ENCODE data around the gene TENM4.
A peak's percentile ranks its signal among the peaks of the same experiment; 100 is the strongest.
"Not testable (repeated sequence)": the region's sequence is repeated elsewhere in the genome, so short reads cannot be mapped to it uniquely, and the experiment has no call there.

TENM4 gene

DNA sequence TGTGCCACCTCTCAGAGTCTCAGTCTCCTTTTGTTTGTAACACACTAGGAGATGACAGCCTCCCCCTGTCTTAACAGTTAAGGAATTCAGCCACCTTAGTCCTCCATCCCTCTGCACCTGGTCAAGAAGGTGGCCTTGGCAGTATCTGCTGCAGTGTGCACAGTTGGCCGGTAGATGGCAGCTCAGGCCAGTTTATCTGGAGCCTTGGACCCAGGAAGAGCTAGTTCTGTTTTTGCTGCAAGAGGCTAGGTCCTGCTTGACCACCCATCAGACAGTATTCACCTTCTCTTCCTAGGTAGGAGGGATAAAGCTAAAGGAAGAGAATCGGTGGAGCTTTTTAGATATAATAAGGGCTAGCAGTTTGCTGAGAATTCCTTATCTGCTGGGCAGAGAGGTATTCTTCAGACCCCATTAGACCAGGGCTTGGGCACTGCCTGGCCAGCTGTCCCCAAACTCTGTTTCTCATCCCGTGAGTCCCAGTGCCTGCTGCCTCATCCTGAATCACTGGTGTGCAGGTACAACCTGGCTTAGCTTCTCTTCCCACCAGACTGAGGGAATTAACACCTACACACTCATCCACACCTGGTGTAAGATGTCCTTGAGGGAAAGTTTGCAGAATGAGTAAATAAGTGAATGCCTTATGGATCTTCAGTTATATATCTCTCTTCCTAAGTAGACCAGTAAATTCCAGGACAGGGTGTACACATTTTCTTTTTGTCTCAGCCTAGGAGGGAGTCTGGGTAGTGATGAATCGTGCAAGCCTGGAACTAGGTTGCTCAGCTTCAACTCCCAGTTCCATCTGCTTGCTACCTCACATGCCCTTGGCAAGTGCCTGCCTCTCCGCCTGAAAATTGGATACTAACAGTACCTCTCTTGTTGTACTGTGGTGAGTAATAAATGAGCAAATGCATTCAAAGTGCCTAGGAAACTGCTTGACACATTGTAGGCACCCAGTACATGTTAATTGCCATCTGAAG is 795.3 kb downstream of the TENM4 start:
- peak; percentile 44 for DNase-seq

DNA sequence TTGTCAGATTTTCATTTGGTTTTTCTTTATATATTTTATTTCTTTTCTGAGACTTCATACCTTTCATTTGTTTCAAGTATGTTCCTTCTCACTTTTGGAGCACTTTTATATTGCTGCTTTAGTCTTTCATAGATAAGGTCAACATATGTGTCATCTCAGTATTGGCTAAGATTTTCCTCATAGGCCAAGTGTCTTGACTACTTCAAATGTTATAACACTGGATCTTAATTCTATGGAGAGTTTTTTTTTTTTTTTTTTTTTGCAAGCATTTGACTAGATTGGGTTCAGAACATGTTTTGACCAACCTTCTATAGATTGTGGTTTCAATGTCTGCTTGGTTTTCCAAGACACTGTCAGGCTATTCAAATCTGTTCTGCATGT is 797.2 kb downstream of the TENM4 start:
- no peak for DNase-seq

DNA sequence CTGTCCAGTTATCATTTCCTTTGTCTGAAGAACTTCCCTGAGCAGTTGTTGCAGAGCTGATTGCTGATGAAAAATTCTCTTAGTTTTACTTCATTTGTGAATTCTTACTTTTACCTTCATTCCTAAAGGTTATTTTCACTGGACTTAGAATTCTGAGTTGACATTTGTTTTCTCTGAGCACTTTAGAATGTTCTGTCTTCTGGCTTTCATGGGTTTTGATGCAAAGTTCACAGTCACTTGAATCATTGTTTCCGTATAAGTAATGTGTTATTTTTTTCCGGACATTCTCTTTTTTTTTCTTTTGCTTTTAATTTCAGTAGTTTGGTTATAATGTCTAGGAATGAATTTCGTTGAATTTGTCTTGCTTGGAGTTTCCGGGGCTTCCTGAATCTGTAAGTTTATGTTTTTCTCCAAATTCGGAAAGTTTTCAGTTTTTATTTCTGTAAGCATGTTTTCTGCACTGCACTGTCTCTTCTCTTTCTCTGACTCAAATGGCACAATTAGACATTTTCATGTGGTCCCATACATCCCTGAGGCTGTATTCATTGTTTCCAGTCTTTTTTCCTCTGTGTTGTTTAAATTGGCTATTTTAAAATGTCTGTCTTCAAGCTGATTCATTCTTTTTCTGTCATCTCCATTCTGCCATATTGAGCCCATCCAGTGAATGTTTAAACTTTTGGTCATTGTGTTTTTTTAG is 797.7 kb downstream of the TENM4 start:
- no peak for DNase-seq

DNA sequence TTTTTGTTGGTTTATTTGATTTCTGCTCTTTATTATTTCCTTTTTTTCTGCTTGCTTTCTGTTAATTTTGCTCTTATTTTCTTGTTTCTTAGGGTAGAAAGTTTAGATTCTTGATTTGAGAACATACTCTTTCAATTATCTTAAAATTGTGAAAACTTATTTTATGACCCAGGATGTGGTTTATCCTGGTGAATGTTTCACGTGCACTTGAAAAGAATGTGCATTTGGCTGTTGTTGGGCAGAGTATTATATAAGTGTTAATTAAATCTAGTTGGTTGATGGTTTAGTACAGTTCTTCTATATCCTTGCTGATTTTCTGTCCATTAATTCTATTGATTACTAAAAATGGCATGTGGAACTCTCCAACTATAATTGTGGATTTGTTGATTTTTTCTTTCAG is 799.3 kb downstream of the TENM4 start:
- no peak for DNase-seq

DNA sequence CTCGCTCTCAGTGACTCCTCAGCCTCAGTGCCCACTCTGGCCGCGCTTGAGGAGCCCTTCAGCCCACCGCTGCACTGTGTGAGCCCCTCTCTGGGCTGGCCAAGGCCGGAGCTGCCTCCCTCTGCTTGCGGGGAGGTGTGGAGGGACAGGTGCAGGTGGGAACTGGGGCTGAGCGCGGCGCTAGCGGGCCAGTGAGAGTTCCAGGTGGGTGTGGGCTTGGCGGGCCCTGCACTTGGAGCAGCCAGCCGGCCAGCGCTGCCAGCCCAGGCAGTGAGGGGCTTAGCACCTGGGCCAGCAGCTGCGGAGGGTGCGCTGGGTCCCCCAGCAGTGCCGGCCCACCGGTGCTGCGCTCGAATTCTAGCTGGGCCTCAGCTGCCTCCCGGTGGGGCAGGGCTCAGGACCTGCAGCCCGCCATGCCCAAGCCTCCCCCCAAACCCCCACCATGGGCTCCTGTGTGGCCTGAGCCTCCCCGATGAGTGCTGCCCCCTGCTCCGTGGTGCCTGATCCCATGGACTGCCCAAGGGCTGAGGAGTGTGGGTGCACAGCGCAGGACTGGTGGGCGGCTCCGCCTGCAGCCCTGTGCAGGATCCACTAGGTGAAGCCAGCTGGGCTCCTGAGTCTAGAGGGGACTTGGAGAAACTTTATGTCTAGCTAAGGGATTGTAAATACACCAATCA is 802.0 kb downstream of the TENM4 start:
- DNase-seq: no peak

DNA sequence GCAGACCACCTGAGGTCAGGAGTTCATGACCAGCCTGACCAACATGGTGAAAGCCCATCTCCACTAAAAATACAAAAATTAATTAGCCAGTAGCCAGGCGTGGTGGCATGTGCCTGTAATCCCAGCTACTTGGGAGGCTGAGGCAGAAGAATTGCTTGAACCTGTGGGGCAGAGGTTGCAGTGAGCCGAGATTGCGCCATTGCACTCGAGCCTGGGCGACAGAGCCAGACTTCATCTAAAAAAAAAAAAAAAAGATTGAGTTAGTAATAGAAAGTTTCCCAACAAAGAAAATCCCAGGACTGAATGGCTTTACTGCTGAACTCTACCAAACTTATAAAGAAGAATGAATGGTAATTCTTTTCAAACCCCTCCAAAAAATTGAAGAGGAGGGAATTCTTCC is 803.3 kb downstream of the TENM4 start:
- DNase-seq: not testable (repeated sequence)

DNA sequence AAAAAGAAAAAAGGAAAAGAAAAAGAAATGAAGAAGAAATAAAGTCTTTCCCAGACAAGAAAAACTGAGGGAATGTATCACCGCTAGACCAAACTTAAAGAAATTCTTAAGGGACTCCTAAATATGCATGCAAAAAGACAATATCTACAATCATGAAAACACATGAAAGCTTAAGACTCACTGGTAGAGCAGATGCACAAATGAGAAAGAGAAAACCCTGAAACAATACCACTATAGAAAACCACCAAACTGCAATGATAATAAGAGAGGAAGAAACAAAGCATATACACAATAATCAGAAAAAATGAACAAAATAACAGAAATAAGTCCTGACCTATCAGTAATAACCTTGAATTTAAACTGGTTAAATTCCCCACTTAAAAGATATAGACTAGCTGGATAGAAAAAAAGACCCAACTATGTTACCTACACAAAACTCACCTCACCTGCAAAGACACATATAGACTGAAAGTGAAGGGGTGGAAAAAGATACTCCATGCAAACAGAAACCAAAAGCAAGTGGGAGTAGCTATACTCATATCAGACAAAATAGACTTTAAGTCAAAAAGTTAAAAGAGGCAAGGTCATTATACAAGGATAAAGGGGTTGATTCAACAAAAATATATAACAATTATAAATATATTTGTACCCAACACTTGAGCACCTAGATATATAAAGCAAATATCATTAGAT is 804.9 kb downstream of the TENM4 start:
- no peak for DNase-seq

DNA sequence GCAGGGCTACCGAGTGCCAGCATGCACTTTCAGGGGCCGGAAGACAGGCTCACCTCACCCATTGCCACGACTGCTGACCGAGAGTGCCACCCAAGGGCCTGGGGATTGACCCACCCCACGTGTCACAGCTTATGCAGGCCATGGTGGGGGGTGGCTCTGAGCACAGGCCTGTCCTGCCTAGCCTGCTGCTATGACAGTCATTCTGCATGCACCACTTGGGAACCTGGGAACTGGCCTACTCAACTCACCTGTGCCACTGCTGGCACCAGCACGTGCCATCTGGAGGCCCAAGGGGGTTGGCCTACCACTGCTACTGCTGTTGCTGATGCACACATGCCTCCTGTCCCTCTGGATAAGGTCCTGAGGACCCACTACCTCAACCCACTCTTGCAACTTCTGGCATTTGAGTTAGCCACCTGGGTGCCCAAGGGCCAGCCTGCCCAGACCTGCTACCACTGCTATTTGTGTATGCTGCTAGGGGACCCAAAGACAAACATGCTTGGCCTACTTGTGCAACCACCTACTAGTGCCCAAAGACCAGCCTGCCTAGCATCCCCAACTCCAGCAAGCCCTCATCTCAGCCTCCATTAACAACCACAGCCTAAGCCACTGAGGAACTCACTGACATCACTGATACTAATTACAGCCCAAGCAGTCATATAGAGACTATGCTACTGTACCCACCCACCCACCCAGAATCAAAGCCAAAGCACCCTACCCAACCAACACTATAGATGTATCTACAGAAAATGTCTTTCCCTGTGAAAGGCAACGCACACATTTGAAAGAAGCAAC is 807.1 kb downstream of the TENM4 start:
- no peak for DNase-seq

DNA sequence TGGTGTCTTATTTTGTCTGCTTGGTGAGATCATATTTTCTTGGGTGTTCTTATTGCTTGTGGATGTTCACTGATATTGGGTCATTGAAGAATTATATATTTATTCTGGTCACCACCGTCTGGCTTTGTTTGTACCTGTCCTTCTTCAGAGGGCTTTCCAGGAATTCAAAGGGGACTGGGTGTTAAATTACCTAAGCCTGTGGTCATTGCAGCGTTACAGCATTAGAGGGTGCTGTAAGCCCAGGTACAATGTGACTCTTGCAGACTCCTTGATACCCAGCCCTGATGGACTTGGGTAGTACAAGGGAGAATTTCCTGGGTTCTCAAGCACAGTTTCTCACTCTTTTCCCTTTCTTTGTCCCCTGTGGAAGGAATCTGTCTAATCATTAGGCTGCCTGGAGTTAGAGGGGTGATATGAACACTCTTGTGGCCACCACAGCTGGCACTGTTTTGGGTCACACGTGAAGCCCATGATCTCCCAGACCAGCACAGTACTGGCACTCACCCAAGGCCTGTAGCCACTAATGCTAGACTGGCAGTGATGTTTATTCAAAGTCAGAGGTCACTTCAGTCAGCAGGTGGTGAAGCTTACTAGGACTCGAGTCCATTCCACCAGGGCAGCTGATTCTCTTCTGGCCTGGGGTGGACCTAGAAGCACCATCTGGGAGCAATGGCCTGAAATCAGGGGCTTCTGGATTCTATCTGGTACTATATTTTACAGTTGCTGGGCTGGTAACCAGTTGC is 810.1 kb downstream of the TENM4 start:
- DNase-seq: no peak

DNA sequence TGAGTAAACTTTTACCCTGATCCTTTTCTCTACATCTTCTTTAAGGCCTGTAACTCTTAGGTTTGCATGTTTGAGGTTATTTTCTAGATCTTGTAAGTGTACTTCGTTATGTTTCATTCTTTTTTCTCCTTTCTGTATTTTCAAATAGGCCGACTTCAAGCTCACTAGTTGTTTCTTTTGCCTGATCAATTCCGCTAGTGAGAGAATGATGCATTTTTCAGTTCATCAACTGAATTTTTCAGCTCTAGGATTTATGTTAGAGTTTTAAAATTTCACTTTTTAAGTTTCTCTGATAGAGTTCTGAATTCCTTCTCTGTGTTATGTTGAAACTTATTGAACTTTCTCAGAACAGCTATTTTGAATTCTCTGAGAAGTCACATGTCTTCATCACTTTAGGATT is 810.7 kb downstream of the TENM4 start:
- DNase-seq: no peak

DNA sequence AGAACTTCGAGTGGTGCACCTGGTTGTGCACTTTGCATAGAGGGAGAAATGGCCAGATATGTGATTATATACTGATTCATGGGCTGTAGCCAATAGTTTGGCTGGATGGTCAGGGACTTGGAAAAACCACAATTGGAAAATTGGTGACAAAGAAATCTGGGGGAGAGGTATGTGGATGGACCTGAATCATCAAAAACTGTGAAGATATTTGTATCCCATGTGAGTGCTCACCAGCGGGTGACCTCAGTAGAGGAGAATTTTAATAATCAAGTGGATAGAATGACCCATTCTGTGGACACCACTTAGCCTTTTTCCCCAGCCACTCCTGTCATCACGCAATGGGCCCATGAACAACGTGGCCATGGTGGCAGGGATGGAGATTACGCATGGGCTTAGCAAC is 818.2 kb downstream of the TENM4 start:
- no peak for DNase-seq

DNA sequence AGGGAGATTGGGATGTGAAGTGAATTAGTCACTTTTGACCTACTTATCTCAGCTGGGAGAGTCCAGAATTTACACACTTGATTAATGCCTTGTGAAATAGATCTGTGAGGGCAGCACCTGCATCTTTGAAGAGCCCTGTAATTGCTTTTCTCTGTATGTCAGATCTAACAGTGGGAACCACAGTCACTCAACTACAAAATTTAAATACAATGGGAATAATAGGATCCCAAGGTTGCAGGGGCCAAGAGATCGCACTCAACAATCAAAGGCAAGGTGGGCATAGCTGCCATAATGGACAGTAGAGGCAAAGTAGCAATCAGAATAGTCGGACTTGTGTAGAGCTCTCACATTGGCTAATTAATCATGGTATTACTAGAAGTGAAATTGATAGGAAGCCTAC is 820.7 kb downstream of the TENM4 start:
- DNase-seq: no peak

DNA sequence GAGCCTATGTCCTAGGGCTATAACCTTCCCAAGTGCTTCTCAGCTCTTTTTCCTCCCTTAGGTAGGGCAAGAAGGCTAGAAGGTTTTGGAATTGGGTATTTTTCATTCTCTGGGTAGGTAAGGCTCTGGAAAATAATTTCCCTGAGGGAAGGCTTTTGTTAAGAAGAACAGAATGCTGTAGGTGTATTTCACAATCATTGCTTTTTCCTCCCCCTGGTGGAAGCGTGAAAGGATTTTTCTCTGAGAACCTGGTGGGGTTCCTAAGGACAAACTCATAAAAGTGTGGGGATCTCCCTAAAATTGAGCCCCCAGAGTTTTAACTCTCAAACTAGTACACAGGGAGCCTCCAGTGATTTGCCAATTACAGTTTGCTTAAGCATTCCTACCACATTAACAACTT is 825.1 kb downstream of the TENM4 start:
- DNase-seq: no peak

DNA sequence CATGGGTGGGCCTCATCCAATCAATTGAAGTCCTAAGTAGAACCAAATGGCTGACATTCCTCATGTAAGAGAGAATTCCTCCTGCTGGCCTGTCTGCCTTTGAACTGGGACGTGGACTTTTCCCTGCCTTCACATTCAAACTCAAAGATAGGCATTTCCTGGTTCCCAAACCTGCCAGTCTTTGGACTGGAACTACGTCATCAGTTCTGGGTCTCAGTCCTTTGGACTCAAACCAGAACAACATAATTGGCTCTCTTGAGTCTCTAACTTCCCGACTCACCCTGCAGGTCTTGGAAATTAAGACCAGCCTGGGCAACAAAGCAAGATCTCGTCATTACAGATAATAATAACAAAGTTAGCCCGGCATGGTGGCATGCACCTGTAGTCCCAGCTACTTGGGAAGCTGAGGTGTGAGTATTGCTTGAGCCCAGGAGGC is 827.4 kb downstream of the TENM4 start:
- DNase-seq: no peak

DNA sequence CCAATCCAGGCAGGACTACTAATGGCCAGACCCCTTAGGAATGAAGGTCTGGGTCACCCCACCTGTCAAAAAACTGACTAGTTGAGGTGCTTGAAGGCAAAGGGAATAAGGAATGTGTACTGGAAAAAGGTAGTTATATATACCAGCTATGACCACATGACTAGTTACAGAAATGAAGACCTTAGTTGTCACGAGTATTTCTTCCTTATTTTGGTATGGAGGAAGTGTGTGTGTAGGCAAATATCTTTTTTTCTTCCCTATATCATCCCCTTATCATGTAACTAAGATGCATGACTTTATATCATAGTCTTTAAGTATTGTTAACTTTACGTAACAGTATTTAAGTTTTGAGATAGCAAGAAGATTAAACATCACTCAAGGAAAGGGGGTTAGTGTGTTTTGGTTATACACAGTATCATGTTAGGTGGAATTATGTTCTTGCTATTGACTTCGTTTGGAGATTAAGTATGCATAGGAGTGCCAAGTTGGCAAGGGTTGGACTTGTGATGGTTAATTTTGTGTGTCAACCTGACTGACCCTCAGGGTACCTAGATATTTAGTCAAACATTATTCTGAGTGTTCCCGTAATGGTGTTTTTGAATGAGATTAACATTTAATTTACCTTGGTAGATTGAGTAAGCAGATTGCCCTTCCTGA is 828.0 kb downstream of the TENM4 start:
- DNase-seq: peak; percentile 25

DNA sequence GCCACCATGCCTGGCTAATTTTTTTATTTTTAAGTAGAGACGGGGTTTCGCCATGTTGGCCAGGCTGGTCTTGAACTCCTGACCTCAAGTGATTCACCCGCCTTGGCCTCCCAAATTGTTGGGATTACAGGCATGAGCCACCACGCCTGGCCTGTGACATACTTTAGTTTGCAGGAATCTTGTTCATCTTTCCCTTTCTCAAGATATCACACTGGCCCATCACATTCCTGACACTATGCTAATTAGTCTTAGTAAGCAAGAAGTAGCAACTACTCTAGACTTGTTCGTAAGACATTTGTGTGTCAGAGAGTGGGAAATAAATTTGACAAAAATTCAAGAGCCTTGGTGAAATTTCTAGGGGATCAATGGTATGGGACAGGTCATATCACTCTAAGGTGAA is 831.5 kb downstream of the TENM4 start:
- not testable (repeated sequence) for DNase-seq

DNA sequence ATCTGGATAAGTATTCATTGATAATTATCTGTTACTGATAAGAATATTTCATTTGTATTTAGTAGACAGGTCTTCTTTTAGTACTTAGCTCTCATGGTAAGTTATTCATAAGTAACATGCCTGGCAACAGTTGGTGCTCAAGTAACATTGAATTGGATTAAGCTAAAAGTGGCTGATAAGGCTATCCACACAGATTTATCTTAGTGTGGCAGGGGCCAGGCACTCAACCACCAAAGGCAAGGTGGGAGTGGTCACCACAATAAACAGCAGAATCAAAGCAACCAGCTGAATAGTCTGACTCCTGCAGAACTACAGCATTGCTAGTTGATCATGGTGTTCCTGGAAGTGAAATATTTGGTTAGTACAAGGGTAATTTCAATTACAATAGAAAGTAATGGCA is 833.1 kb downstream of the TENM4 start:
- DNase-seq: no peak

DNA sequence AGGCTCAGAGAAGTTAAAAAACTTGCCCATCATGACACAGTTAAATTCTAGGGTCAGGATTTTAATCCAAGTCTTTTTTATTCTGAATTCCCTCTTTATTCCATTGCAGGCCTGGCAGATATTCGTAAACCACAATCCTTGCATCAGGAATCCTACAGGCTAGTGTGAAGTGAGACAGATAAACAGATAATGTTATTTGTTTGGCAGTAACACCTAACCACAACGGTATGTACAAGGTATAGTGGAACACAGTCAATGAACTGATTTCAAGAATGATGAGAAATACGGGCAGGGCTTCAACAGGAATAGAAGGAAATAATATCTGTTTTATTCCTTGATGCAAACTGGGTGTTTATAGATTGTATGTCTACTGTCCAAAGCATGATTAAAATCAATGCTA is 834.2 kb downstream of the TENM4 start:
- no peak for DNase-seq

DNA sequence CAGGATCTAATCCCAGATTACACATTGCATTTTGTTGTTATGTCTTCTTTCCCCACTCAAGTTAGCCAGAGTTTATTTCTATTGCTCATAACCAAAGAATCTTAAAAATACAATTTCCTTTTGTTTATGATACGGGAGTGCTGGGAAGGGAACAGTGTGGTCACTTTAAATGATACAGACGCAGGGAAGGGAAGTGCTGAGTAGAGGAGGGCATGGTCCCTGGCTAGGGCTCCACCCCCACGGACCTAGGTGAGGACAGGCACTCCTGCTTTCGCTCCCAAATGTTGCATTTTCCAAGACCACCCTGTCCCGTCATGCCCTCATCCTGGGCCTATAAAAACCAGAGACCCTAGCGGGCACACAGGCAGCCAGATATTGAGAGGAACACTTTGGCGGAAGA is 835.5 kb downstream of the TENM4 start:
- no peak for DNase-seq

DNA sequence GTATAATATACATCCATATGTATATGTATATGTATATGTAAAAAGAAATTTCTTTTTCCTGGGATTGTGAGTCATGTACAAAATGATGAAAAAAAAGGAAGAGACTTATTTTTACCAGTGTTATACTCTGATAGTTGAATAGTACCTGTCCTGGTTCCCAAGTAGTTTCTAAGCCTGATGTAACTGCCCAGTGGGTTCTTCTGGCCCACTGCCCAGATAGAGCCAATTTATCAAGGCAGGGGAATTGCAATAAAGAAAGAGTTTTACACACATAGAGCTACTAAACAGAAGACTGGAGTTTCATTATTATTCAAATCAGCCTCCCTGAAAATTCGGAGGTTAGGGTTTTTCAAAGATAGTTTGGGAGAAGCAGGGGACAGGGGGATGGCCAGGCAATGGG is 837.0 kb downstream of the TENM4 start:
- DNase-seq: no peak
